CD8-positive, alpha-beta memory T cell (primary cell): ENCODE results near the gene NINL. TPM values are rescaled to one million over a fixed set of nuclear protein-coding genes. Genes with fewer than 3 reads are reported as not detected.
A peak's percentile ranks its signal among the peaks of the same experiment; 100 is the strongest.

ENCODE experiments used
- CTCF ChIA-PET: fragments of 350-600 bp; sonication (Branson Sonifier 250); formaldehyde crosslinking; loops from one replicate; lab custom pipeline; 2021; ENCODE audit warnings: antibody characterized with exemption; lab: Charles Lee
- POLR2A ChIA-PET: fragments of 350-600 bp; sonication (Branson Sonifier 250); formaldehyde crosslinking; loops from one replicate; lab custom pipeline; 2021; ENCODE audit warnings: antibody characterized with exemption; lab: Charles Lee
- DNase-seq, 5 donors: peaks; one replicate each; pipeline versions ENCODE4 v3.0.0 to v3.0.0-alpha.2; 2020 to 2022; ENCODE audit warnings: mixed read lengths in 1 of 5
- H3K27ac ChIP-seq: one replicate; pipeline ENCODE4 v1.7.0; 2013; ENCODE audit warnings: low read depth, mild to moderate bottlenecking, low read length, moderate library complexity
- H3K27me3 ChIP-seq: 2 replicates; pipeline ENCODE4 v1.7.0; 2013; ENCODE audit warnings: low read length, mild to moderate bottlenecking; ENCODE audit not compliant: insufficient read depth, poor library complexity, severe bottlenecking
- H3K36me3 ChIP-seq: 2 replicates; pipeline ENCODE4 v1.7.0; 2013; ENCODE audit warnings: mild to moderate bottlenecking, low read length, moderate library complexity; ENCODE audit not compliant: insufficient read depth
- H3K4me1 ChIP-seq: 2 replicates; pipeline ENCODE4 v1.7.0; 2013; ENCODE audit warnings: mild to moderate bottlenecking, low read length, moderate library complexity; ENCODE audit not compliant: insufficient read depth
- H3K4me3 ChIP-seq: 2 replicates; pipeline ENCODE4 v1.7.0; 2013; ENCODE audit warnings: mild to moderate bottlenecking, low read length
- H3K9me3 ChIP-seq: 2 replicates; pipeline ENCODE4 v1.7.0; 2013; ENCODE audit warnings: mild to moderate bottlenecking, low read length
- H3K27ac Mint-ChIP-seq, 8 donors: one replicate each; pipeline ENCODE4 v1.8.0; 2020 to 2021; ENCODE audit warnings: mixed read lengths in 8 of 8, mild to moderate bottlenecking in 6 of 8, inconsistent platforms in 3 of 8, moderate library complexity in 3 of 8
- H3K27me3 Mint-ChIP-seq, 2 donors: one replicate each; pipeline ENCODE4 v1.8.0; 2020 to 2021; ENCODE audit warnings: mixed read lengths in 2 of 2, mild to moderate bottlenecking in 1 of 2, moderate library complexity in 1 of 2
- H3K36me3 Mint-ChIP-seq, 3 donors: one replicate each; pipeline ENCODE4 v1.8.0; 2020 to 2021; ENCODE audit warnings: mixed read lengths in 3 of 3, inconsistent platforms in 1 of 3, mild to moderate bottlenecking in 1 of 3
- H3K4me1 Mint-ChIP-seq, 3 donors: one replicate each; pipeline ENCODE4 v1.8.0; 2020 to 2021; ENCODE audit warnings: mixed read lengths in 3 of 3, inconsistent platforms in 1 of 3, mild to moderate bottlenecking in 1 of 3
- H3K4me3 Mint-ChIP-seq, 7 donors: one replicate each; pipeline ENCODE4 v1.8.0; 2020 to 2021; ENCODE audit warnings: mixed read lengths in 7 of 7, mild to moderate bottlenecking in 6 of 7, moderate library complexity in 4 of 7, inconsistent platforms in 2 of 7
- H3K9me3 Mint-ChIP-seq, 5 donors: one replicate each; pipeline ENCODE4 v1.8.0; 2020 to 2022; ENCODE audit warnings: mixed read lengths in 5 of 5, mild to moderate bottlenecking in 3 of 5, moderate library complexity in 2 of 5, inconsistent platforms in 1 of 5
- polyA plus RNA-seq: library from polyadenylated mRNA; unstranded; fragments of 300-500 nt; fragmentation: Illumina TruSeq; gene quantifications from one replicate; pipeline ENCODE4 v1.2.3, GENCODE V29; 2021
- total RNA-seq, 2 experiments: library from RNA; stranded (reverse); gene quantifications; one replicate each; pipeline ENCODE4 v1.2.3, GENCODE V29; 2021

Gene NINL
- total and polyA plus RNA-seq, 3 experiments from 2014 or later = 0.64 to 1.5 (median 0.77) TPM

- Histone ChIP-seq H3K27me3 (no peaks in the 10 kb centered on the region), H3K27ac (no peak overlapping the region), H3K9me3 (no peaks in the 10 kb centered on the region), H3K4me3 (no peak overlapping the region), H3K36me3 (no peaks in the 10 kb centered on the region), H3K4me1 (no peaks in the 10 kb centered on the region)
- no peaks in the 10 kb centered on the region for H3K9me3 Mint-ChIP-seq
- no peak for DNase-seq
- ChIA-PET CTCF (interaction anchor here (1.4 kb wide), 1 partner anchor 11 kb away, joined by 4 read pairs; no protein-coding TSS in a partner anchor), POLR2A (no interaction called here)
- peaks cover 0 to 5% of the 10 kb centered on the region in 2 donors for H3K27me3 Mint-ChIP-seq
- H3K27ac Mint-ChIP-seq = no peak overlapping the region
- peaks cover 0 to 2% (median 0%) of the 10 kb centered on the region in 3 donors for H3K36me3 Mint-ChIP-seq
- no peaks in the 10 kb centered on the region for H3K4me1 Mint-ChIP-seq
- H3K4me3 Mint-ChIP-seq = no peak overlapping the region
Observed at GRCh38 chr20:25464501-25465242, 120.7 kb downstream of the NINL start.

- Mint-ChIP-seq H3K27me3 (peaks cover 0 to 2% of the 10 kb centered on the region in 2 donors), H3K4me1 (no peaks in the 10 kb centered on the region), H3K36me3 (peaks cover 0 to 2% (median 0%) of the 10 kb centered on the region in 3 donors), H3K4me3 (no peak overlapping the region), H3K9me3 (no peaks in the 10 kb centered on the region), H3K27ac (peak overlapping the region in 1 of 8 donors; percentile 4)
- no peak for DNase-seq
- Histone ChIP-seq H3K27ac (no peak overlapping the region), H3K4me3 (no peak overlapping the region), H3K4me1 (no peaks in the 10 kb centered on the region), H3K36me3 (no peaks in the 10 kb centered on the region), H3K27me3 (no peaks in the 10 kb centered on the region), H3K9me3 (no peaks in the 10 kb centered on the region)
- POLR2A ChIA-PET = no interaction called here
- CTCF ChIA-PET = no interaction called here
Observed at GRCh38 chr20:25461786-25462545, 123.4 kb downstream of the NINL start.

GRCh38 chr20:25461281-25461650 lies 124.1 kb downstream of the NINL start:
- H3K27ac ChIP-seq = no peak overlapping the region
- H3K36me3 ChIP-seq = no peaks in the 10 kb centered on the region
- ChIA-PET POLR2A (no interaction called here), CTCF (no interaction called here)
- H3K9me3 ChIP-seq = no peaks in the 10 kb centered on the region
- Mint-ChIP-seq H3K27me3 (peaks cover 0 to 2% of the 10 kb centered on the region in 2 donors), H3K4me3 (no peak overlapping the region), H3K9me3 (no peaks in the 10 kb centered on the region), H3K36me3 (peaks cover 0 to 2% (median 0%) of the 10 kb centered on the region in 3 donors), H3K27ac (no peak overlapping the region), H3K4me1 (no peaks in the 10 kb centered on the region)
- no peaks in the 10 kb centered on the region for H3K4me1 ChIP-seq
- no peaks in the 10 kb centered on the region for H3K27me3 ChIP-seq
- DNase-seq = no peak
- H3K4me3 ChIP-seq = no peak overlapping the region

GRCh38 chr20:25460566-25461280 lies 124.6 kb downstream of the NINL start:
- Mint-ChIP-seq H3K4me1 (no peaks in the 10 kb centered on the region), H3K9me3 (no peaks in the 10 kb centered on the region), H3K36me3 (peaks cover 0 to 2% (median 0%) of the 10 kb centered on the region in 3 donors), H3K4me3 (no peak overlapping the region), H3K27ac (no peak overlapping the region), H3K27me3 (peaks cover 0 to 2% of the 10 kb centered on the region in 2 donors)
- no peak overlapping the region for H3K27ac ChIP-seq
- H3K36me3 ChIP-seq = no peaks in the 10 kb centered on the region
- ChIA-PET CTCF (no interaction called here), POLR2A (no interaction called here)
- no peak overlapping the region for H3K4me3 ChIP-seq
- H3K27me3 ChIP-seq = no peaks in the 10 kb centered on the region
- DNase-seq = no peak
- H3K9me3 ChIP-seq = no peaks in the 10 kb centered on the region
- no peaks in the 10 kb centered on the region for H3K4me1 ChIP-seq

GRCh38 chr20:25459916-25460535 lies 125.3 kb downstream of the NINL start:
- H3K27ac Mint-ChIP-seq = peak overlapping the region in 2 of 8 donors; percentile 12 to 25
- peaks cover 0 to 2% (median 0%) of the 10 kb centered on the region in 3 donors for H3K36me3 Mint-ChIP-seq
- no peaks in the 10 kb centered on the region for H3K9me3 Mint-ChIP-seq
- H3K4me3 ChIP-seq = no peak overlapping the region
- no peaks in the 10 kb centered on the region for H3K9me3 ChIP-seq
- no peaks in the 10 kb centered on the region for H3K4me1 Mint-ChIP-seq
- no peak overlapping the region for H3K4me3 Mint-ChIP-seq
- ChIA-PET CTCF (no interaction called here), POLR2A (no interaction called here)
- DNase-seq = no peak
- peaks cover 0 to 2% of the 10 kb centered on the region in 2 donors for H3K27me3 Mint-ChIP-seq
- no peak overlapping the region for H3K27ac ChIP-seq
- no peaks in the 10 kb centered on the region for H3K27me3 ChIP-seq
- H3K4me1 ChIP-seq = no peaks in the 10 kb centered on the region
- no peaks in the 10 kb centered on the region for H3K36me3 ChIP-seq

GRCh38 chr20:25459111-25459830 lies 126.1 kb downstream of the NINL start:
- CTCF ChIA-PET = no interaction called here
- no peak overlapping the region for H3K27ac ChIP-seq
- Mint-ChIP-seq H3K9me3 (no peaks in the 10 kb centered on the region), H3K27me3 (peaks cover 0 to 2% of the 10 kb centered on the region in 2 donors), H3K4me3 (no peak overlapping the region), H3K27ac (peak overlapping the region in 2 of 8 donors; percentile 12 to 25), H3K4me1 (no peaks in the 10 kb centered on the region), H3K36me3 (peaks cover 0 to 2% (median 0%) of the 10 kb centered on the region in 3 donors)
- no peaks in the 10 kb centered on the region for H3K36me3 ChIP-seq
- no peaks in the 10 kb centered on the region for H3K9me3 ChIP-seq
- POLR2A ChIA-PET = no interaction called here
- DNase-seq = no peak
- no peaks in the 10 kb centered on the region for H3K4me1 ChIP-seq
- no peak overlapping the region for H3K4me3 ChIP-seq
- no peaks in the 10 kb centered on the region for H3K27me3 ChIP-seq

GRCh38 chr20:25457886-25458680 lies 127.2 kb downstream of the NINL start:
- no peaks in the 10 kb centered on the region for H3K9me3 ChIP-seq
- POLR2A ChIA-PET = no interaction called here
- no peak for DNase-seq
- Mint-ChIP-seq H3K36me3 (peaks cover 0 to 2% (median 0%) of the 10 kb centered on the region in 3 donors), H3K4me3 (no peak overlapping the region), H3K4me1 (no peaks in the 10 kb centered on the region), H3K9me3 (no peaks in the 10 kb centered on the region), H3K27me3 (peaks cover 0 to 2% of the 10 kb centered on the region in 2 donors), H3K27ac (no peak overlapping the region)
- H3K27me3 ChIP-seq = no peaks in the 10 kb centered on the region
- H3K36me3 ChIP-seq = no peaks in the 10 kb centered on the region
- H3K4me3 ChIP-seq = no peak overlapping the region
- CTCF ChIA-PET = no interaction called here
- H3K4me1 ChIP-seq = no peaks in the 10 kb centered on the region
- H3K27ac ChIP-seq = no peak overlapping the region
